GM23248 (cell line): Measurements from ENCODE around the gene ANKRD24.
"Not testable (repeated sequence)": the region's sequence is repeated elsewhere in the genome, so short reads cannot be mapped to it uniquely, and the experiment has no call there.

Source experiments
- EZH2 ChIP-seq: fragments of 200-600 bp; sonication (generic); IDR thresholded peaks from 2 replicates; pipeline ENCODE4 v1.6.1; 2018; ENCODE audit warnings: antibody characterized with exemption, mild to moderate bottlenecking; ENCODE audit not compliant: insufficient read depth, poor library complexity, severe bottlenecking
- EZH2phosphoT487 ChIP-seq: fragments of 200-600 bp; sonication (generic); IDR thresholded peaks from 2 replicates; pipeline ENCODE4 v1.6.1; 2018; ENCODE audit warnings: antibody characterized with exemption, moderate library complexity, mild to moderate bottlenecking, low read depth; ENCODE audit not compliant: insufficient read depth

DNA sequence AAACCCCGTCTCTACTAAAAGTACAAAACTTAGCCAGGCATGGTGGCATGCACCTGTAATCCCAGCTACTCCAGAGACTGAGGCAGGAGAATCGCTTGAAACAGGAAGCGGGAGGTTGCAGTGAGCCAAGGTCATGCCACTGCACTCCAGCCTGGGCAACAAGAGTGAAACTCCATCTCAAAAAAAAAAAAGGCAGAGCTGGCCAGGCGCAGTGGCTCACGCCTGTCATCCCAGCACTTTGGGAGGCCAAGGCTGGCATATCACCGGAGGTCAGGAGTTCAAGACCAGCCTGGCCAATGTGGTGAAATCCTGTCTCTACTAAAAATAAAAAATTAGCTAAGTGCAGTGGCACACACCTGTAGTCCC, 91.8 kb downstream of the ANKRD24 start:
- not testable (repeated sequence) for TF ChIP-seq EZH2, EZH2phosphoT487
